ENCODE measurements around the gene EIF4A2.
"Not testable (repeated sequence)": the region's sequence is repeated elsewhere in the genome, so short reads cannot be mapped to it uniquely, and the experiment has no call there.

Gene EIF4A2

GRCh38 chr3:186818956-186819355 is 35.6 kb downstream of the EIF4A2 start:
- no peak for DNase-seq (ENCODE audit: low read depth in 2 of 2)

- DNase-seq (ENCODE audit: low read depth in 2 of 2): peak; percentile 64 to 69
These were observed 38.3 kb downstream of the EIF4A2 start for GRCh38 chr3:186821429-186822387.

GRCh38 chr3:186822388-186822759 is 39.0 kb downstream of the EIF4A2 start:
- not testable (repeated sequence) for DNase-seq (ENCODE audit: low read depth in 2 of 2)

- no peak for DNase-seq (ENCODE audit: low read depth in 2 of 2)
These were observed 40.0 kb downstream of the EIF4A2 start for GRCh38 chr3:186823386-186823785.

- DNase-seq (ENCODE audit: low read depth in 2 of 2): no peak
These were observed 41.2 kb downstream of the EIF4A2 start for GRCh38 chr3:186824430-186825139.

GRCh38 chr3:186825294-186825821 is 42.0 kb downstream of the EIF4A2 start:
- DNase-seq (ENCODE audit: low read depth in 2 of 2): peak; percentile 35 to 37

- no peak for DNase-seq (ENCODE audit: low read depth in 2 of 2)
These were observed 42.6 kb downstream of the EIF4A2 start for GRCh38 chr3:186825872-186826409.

- no peak for DNase-seq (ENCODE audit: low read depth in 2 of 2)
These were observed 43.1 kb downstream of the EIF4A2 start for GRCh38 chr3:186826410-186826975.

GRCh38 chr3:186826976-186827857 is 43.8 kb downstream of the EIF4A2 start:
- peak; percentile 49 to 51 for DNase-seq (ENCODE audit: low read depth in 2 of 2)

- DNase-seq (ENCODE audit: low read depth in 2 of 2): no peak
These were observed 45.0 kb downstream of the EIF4A2 start for GRCh38 chr3:186828340-186828739.

GRCh38 chr3:186831798-186832197 is 48.4 kb downstream of the EIF4A2 start:
- DNase-seq (ENCODE audit: low read depth in 2 of 2): no peak

- DNase-seq (ENCODE audit: low read depth in 2 of 2): no peak
These were observed 48.9 kb downstream of the EIF4A2 start for GRCh38 chr3:186832276-186832675.

All from fibroblast of skin of left biceps (primary cell).